Mucosa of gallbladder (tissue), 1 donor: ENCODE data around the gene CDK6. TPM values are rescaled to one million over a fixed set of nuclear protein-coding genes. Genes with fewer than 3 reads are reported as not detected.
"Not testable (repeated sequence)": the region's sequence is repeated elsewhere in the genome, so short reads cannot be mapped to it uniquely, and the experiment has no call there.

Experiments used
- DNase-seq: peaks from one replicate; pipeline ENCODE4 v3.0.0-alpha.2; 2020; ENCODE audit warnings: low spot score
- total RNA-seq: library from RNA; stranded (reverse); gene quantifications from one replicate; pipeline ENCODE4 v1.2.1, GENCODE V29; 2021
- donor health status: DM: no; HTN: no; CAD: no.

Gene CDK6
- 23.6 TPM for total RNA-seq

DNA sequence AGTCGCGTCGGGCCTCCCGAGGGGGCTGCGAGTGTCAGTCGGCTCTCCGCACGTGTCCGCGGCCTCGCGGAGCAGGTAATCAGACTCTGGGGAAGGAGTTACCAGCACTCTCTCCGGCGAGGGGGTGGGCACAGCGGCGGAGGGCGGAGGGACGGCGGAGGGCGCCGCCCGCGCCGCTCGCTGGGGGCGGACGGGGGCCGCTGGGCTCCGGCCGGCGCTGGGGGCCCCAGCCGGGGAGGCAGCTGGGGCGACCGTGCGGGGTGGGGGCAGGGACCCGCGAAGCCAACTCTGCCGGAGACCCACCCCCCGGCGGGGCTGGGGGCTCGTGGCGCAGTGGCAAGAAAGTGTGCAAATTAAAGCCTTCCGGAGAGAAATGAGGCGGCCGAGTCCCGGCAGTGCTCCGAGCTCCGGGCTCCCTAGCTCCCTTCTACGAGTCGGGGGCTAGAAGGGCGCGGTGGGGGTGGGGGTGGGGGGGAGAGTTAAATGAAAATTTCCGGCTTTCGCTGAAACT is at the start of gene CDK6:
CDK6 (minus strand) TSS at position 85 of the 511 bp plus-strand sequence. CDS start 3,250 bp downstream, outside the sequence.
- peak; percentile 20 for DNase-seq

DNA sequence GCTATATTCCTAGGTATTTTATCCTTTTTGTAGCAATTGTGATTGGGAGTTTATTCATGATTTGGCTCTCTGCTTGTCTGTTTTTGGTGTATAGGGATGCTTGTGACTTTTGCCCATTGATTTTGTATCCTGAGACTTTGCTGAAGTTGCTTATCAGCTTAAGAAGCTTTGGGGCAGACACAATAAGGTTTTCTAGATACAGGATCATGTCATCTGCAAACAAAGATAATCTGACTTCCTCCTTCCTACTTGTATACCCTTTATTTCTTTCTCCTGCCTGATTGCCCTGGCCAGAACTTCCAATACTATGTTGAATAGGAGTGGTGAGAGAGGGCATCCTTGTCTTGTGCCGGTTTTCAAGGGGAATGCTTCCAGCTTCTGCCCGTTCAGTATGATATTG is 49.7 kb upstream of the CDK6 start:
- not testable (repeated sequence) for DNase-seq

DNA sequence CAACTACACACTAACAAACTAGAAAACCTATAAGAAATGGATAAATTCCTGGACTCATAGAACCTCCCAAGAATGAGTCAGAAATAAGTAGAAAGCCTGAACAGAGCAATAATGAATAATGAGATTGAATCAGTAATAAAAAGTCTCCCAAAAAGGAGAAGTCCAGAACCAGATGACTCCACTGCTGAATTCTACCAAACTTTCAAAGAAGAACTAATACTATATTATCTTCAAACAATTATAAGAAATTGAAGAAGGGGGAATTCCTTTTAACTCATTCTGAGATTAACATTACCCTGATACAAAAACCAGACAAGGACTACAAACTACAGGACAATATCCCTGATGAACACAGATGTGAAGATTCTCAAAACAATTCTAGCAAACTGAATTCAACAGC is 47.8 kb upstream of the CDK6 start:
- DNase-seq = no peak

DNA sequence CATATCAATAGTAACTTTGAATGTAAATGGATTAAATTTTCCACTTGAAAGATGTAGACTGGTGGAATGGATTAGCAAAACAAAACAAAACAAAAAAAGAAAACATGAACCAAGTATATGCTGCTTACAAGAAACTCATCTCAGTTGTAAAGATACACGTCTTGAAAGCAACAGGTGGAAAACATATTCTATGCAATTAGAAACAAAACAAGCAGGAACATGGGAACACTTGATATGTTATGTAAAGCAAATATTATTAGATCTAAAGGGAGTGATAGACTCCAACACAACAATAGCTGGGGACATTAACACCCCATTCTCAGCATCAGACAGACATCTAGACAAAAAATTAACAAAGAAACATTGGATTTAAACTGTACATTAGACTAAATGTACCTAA is 46.4 kb upstream of the CDK6 start:
- no peak for DNase-seq

DNA sequence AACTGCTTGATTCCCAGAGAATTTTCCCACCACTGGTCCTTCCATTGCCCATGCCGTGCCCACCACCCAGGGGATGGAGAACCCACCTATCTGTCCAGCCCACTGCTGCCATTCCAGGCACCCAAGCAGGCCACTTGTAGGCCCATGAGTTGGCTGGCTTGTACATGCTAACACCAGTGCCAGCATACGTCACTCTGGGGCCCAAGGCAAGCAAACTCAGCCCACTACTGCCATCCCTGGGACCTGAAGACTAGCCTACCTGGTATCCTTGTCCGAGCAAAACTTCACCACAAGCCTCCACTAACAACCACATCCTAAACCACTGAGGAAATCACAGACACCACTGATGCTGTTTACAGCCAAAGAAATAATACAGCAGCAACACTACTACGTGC is 44.7 kb upstream of the CDK6 start:
- DNase-seq = no peak

DNA sequence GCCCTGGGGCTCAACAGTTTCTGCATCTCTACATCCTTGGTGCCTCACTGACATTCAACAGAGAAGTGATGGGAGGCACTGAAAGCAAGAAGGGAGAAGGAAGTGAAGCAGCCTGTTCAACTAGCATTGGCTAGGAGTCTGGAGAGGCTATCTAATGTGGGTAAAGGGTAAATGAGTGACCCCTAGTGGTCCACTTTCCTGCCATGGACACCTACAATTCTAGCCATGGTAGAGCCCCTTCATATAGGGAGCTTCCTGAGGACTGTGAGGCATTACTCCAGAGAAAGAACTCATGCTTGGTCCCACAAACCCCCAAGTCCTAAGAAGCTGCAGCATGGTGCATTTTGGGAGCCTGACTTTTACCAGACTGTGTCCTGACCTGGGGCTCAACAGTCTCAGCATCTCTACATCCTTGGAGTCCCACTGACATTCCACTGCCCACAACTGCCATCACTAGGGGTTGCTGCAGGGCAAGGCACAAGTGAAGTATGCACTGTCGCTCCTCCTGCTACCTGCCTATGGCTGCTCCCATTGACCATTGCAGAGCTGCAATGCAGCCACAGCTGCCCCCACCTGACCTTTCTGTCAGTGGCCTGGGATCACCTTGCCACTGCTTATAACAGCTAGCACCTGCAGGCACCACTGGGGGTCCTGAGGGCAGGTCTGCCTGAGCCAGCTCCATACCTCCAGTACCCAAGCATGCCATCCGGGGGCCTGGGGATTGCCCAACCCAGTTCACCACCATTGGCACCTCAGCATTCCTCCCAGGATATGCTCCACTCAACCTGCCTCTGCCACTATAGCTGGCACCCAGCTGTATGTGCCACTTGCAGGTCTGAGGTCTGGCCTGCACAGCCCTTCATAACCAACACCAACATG is 44.1 kb upstream of the CDK6 start:
- DNase-seq = no peak

DNA sequence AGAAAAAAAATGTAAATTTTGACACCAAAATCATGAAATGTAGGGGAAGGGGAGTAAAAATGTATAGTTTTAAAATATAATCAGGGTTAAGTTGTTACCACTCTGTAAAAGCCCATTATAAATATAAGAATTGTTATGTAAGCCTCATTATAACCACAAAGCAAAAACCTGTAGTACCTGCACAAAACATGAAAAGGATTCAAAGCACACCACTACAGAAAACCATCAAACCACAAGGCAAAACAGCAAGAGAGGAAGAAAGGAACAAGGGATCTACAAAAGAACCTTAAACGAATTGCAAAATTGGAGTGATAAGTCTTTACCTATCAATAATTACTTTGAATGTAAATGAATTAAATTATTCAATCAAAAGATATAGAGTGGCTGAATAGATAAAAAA is 41.0 kb upstream of the CDK6 start:
- DNase-seq = no peak

DNA sequence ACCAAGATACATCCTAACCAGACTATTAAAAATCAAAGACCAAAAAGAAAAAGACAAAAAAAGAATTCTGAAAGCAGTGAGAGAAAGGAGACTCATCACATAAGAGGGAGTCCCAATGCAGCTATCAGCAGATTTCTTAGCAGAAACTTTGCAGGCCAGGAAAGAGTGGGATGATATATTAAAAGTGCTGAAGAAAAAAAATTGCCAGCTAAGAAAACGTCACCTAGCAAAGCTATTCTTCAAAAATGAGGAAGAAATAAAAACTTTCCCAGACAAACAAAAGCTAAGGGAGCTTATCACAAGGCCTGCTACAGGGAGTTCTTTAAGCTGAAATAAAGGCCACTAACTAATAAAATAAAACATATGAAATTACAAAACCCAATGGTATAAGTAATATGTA is 40.5 kb upstream of the CDK6 start:
- no peak for DNase-seq

DNA sequence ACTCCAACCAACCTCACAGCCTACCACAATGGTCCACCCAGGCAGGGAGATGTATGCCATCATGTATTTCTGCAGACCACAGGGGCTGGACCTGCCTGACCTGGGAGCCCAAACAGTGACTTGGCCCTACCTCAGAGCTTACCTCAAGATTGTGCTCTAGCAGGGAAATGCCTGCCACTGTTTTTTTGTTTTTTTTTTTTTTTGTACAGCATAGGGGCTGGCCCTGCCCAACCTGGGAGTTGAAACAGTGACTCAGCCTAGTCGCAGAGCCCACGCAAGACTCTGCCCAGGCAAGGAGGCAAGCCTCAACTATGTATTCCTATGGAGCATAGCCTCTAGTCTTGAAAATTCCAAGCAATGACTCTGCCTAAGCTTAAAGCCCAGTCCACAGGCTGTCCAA is 39.3 kb upstream of the CDK6 start:
- no peak for DNase-seq

DNA sequence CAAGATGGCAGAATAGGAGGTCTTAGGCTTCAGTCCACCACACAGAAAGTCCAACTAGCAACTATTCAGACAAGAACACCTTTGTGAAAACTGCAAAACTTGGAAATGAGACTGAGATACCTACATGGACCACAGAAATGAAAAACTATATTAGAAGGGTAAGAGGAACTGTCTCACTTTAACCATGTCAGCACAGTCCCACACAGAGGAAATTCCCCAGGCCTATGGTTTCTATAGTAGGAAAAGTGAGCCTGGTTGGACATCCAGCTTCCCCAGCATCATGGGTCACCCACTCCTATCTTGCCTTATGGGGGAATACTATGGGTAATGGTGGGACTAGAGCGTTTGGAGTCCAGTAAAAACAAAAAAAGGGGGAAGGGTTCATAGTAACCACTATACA is 38.8 kb upstream of the CDK6 start:
- no peak for DNase-seq

DNA sequence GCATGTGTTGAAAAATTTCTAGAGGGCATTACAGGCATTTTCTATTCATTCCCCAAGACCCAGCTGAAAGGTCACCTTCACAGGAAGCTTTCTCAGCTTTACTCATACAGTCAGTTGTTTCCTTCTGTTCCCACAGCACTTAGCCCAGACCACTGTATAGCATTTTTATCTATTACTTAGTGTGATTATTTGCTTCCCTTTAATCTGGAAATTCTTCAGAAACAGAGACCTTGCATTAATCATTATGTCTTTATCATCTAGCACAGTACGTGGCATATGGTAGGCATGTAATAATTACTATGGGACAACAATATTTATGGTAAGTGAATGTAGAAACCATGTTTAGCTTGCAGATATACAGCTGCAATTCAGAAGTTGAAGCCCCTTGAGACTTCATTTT is 38.2 kb upstream of the CDK6 start:
- DNase-seq = no peak

DNA sequence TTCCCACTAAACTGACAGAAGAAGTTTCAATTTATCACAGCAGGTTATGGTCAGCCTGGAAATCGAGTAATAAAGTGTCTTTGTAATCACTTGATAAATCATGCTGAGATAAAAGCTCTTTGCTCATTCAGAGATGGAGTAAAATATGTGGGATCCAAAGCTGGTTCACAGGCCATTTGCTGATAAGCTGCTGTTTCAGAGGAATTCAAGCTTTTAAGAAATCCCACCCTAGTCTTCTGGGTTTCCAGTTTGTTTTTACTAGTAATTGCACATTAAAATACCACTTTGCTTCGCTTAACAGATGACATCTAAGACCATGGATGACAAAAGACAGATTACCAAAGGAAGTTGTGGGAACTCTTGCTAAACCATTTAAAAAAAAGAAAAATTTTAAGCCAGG is 37.4 kb upstream of the CDK6 start:
- no peak for DNase-seq

DNA sequence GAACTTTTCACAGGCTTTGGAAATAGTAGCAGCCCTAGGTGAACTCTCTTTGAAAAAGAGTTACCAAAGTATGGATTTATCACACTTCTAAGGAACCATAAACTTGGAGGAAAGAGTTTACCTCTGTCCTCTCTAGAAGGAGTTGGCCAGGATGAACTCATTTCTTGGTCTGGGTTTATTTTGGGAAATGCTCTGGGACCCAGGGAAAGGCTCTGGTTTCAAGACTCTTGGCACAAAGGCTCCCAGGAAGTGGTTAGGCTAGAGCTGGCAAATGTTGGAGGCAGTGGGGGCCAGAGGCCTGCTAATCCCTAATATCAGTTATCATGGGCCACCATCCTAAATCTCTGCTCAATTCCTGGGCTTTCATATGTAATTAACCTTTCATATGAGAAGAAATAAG is 36.3 kb upstream of the CDK6 start:
- no peak for DNase-seq

DNA sequence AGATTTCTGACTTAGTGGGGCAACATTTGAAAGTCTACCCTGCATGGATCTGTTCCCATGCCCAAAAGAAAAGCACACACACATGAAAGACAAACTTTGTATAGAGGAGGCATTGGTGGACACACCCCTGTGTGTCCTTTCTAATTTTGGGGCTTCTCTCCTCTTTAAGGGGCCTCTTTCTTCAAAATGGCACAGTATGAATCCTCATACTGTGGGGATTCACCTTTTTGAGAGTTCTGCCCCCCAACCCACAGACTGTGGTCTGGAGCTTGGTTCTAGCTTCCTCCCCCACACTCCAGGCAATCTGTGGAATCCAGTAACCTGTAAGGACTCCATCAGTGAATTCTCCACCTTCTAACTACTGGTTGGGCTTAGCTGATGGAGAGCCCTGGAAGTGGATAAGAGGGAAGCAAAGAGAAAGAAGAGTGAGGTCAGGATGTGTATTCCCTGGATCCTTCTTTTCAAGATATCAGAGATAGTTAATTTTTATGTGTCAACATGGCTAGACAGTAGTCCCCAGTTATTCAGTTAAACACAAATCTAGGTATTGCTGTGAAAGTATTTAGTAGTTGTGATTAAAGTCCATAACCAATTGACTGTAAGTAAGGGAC is 32.4 kb upstream of the CDK6 start:
- DNase-seq = no peak

DNA sequence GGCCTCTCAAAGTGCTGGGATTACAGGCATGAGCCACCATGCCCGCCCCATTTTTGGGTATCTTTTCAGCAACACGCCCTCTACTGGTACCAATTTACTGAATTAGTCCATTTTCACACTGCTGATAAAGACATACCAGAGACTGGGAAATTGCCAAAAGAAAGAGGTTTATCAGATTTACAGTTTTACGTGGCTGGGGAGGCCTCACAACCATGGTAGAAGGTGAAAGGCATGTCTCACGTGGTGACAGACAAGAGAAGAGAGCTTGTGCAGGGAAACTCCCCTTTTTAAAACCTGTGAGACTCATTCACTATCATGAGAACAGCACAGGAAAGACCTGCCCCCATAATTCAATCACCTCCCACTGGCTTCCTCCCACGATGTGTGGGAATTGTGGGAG is 27.8 kb upstream of the CDK6 start:
- DNase-seq = not testable (repeated sequence)

DNA sequence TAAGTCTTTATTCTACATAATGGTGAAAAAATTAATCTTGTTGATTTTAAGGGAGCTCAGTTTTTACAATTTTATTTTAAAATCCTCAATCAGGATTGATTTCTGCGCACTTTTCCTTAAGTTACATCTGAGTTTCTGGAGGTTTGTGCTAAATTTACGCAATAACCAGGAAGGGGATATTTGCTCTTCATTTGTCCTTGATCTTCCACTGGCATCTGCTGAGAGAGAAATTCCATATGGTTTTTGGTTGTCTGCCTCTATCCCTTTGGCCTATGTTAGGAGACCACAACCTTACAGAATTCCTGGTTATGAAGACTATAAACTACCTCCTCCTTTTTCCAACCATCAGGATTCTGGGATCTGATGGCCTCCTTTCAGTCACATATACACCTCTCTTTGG is 20.1 kb upstream of the CDK6 start:
- no peak for DNase-seq

DNA sequence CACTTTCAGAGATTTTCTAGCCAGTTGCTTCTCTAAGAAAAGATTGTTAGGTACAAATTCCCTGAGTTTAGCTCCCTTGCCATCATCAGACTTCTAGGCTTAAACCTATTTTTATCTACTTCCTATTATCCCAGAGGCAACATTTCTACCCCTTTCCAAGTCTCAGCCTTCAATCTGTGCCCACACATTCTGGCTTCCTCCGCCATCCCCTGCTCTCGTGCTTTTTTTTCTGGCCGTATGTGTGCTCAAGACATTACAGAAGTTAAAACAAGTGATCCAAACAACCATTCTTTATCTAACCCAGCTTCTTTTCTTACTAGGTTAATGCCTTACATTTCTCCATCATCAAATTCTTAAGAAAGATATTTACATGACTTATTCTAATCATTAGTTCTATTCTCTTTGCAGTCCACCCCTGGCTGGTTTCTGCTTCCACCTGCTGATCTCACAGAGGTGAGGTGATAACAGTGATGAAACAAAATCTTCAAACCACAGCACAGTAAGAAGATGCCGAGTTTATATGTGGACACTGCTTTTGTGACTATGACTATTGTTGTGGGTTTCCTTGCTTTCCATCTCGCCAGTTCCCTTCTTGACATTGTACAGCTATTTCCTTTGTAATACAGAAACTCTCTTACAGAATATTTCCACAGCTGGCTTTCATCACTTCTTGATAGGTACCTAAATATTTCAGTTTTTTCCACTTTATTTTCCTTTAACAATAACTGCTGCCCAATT is 18.3 kb upstream of the CDK6 start:
- DNase-seq = no peak

DNA sequence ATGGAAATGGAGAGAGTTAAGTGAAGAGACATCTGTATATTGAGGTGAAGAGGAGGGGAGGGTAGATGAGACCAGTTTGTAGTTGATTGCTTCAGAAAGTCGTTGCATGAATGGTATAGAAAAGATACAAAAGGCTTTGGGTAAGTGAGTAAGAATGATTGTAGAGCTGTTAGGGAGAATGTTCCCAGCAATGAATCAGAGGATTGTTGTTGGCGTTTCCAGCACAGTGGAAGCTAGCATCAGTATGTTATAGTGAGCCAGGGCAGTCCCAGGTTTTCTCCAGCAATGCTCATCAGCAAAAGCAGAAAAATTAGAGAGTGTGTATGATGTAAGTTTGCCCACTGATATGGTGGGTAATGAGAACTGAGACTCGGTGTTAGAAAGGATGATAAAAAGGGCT is 15.4 kb upstream of the CDK6 start:
- DNase-seq = no peak

DNA sequence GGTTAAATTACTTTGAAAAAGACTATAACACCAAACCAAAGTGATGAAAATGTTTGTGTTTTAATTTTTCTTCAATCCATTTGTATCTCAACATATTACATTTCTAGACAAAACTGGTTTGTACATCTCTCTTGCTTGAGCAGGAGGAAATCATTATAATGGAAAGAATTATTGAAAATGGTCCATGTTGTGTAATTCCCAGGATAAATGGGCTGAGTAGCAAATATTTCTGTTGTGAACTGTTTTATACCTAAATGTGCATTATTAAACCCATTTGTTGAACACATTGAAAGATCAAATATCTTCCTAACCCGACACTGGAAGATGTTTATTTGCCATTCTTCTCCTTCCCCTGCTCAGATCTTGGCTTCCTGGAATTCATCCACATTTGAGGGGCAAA is 14.1 kb upstream of the CDK6 start:
- no peak for DNase-seq

DNA sequence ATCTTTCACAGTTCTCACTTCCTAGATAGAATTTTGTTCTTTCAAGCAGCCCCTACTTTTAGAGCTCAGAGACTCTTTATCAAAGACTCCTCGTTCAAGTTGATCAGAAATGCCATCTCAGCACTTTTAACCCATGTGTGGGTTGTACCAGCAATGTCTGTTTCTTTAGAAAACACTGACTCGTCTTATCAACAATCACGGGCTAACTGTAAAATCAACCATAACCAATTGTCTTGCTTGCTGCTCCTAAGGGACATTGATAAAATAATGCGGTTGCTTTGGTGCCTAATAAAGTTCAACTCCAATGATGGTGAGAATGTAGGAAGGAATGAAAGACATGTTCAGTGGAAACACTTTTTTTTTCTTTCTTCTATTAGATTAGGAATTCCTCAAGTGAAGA is 12.9 kb upstream of the CDK6 start:
- DNase-seq = no peak

DNA sequence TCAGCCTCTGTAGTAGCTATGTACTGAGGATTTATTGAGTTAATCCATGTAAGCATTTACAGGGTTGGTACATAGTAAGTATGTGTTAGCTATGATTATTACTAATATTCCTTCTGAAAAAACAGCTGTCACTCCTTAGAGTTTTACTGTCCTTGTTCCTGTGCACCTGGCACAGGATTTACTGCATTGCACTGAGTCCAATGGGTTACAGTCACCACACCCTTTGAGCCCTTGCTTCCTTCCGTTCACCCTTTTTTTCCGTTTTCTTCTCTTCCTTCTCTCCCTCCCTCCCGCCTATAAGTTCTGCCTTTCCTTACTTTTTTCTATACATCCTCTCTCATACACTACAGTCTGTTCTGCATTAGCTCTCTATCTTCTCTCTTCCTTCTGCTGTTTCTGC is 12.5 kb upstream of the CDK6 start:
- DNase-seq = no peak

DNA sequence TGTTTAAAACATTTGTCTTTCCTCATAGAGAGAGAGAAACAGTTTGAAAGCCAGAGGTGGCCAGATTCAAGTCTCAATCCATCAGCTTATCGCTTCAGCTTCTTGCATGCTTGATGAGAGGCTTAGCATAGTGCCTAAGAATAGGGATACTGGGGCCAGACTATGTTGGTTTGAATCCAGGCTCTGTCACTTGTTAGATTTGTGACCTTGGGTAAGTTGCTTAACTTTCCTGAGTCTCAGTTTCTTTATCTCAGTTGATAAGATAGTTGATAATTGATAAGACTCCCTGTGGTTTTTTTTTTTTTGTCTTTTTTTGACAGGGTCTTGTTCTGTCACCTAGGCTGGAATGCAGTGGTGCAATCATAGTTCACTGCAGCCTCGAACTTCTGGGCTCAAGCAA is 12.1 kb upstream of the CDK6 start:
- DNase-seq = no peak

DNA sequence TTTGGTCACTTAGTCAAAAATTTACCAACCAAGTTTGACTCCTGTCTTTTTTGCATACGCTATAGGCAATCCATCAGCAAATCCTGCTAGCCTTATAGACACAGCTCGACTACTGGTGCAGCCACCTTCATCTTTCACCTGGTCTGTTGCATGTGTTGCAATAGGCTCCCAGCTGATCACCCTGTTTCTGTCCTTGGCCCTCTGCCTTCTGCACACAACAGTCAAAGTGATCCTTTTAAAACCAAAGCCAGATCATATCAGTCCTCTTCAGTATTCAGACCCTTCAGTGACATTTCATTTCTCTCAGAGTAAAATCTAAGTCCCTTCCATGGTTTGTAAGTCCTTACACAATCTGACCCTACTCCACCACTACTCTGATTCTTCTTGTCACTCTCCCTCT is 10.9 kb upstream of the CDK6 start:
- no peak for DNase-seq
